ENCODE measurements around the gene SLC25A43.

DNA sequence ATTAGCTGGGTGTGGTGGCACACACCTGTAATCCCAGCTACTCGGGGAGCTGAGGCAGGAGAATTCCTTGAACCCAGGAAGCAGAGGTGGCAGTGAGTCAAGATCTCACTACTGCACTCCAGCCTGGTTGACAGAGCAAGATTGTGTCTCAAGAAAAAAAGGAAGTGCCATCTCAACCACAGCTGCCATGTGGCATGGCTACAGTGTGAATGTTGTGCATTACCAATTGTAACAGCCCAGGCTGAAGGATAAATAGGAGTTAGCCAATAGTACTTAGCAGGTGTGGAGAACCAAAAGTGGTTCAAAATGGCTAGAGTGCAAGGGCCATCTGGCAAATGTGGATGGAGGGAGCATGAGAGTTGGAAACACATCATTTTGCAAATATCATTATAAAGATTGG lies 98.0 kb downstream of the SLC25A43 start:
- no peak for TF ChIP-seq POLR2AphosphoS5 (IDR thresholded peaks at IDR 0.05; ENCODE audit: low read depth, low read length)
- no peak for TF ChIP-seq TAF1 (IDR thresholded peaks at IDR 0.05; ENCODE audit: borderline replicate concordance, insufficient read depth, low read length)
- TF ChIP-seq, protein P1, sequence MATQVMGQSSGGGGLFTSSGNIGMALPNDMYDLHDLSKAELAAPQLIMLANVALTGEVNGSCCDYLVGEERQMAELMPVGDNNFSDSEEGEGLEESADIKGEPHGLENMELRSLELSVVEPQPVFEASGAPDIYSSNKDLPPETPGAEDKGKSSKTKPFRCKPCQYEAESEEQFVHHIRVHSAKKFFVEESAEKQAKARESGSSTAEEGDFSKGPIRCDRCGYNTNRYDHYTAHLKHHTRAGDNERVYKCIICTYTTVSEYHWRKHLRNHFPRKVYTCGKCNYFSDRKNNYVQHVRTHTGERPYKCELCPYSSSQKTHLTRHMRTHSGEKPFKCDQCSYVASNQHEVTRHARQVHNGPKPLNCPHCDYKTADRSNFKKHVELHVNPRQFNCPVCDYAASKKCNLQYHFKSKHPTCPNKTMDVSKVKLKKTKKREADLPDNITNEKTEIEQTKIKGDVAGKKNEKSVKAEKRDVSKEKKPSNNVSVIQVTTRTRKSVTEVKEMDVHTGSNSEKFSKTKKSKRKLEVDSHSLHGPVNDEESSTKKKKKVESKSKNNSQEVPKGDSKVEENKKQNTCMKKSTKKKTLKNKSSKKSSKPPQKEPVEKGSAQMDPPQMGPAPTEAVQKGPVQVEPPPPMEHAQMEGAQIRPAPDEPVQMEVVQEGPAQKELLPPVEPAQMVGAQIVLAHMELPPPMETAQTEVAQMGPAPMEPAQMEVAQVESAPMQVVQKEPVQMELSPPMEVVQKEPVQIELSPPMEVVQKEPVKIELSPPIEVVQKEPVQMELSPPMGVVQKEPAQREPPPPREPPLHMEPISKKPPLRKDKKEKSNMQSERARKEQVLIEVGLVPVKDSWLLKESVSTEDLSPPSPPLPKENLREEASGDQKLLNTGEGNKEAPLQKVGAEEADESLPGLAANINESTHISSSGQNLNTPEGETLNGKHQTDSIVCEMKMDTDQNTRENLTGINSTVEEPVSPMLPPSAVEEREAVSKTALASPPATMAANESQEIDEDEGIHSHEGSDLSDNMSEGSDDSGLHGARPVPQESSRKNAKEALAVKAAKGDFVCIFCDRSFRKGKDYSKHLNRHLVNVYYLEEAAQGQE (IDR thresholded peaks at IDR 0.05; ENCODE audit: insufficient read depth in 1 of 2, low read depth in 2 of 2, low read length in 2 of 2) = no peak
